ENCODE measurements around the gene KRTAP3-3. TPM values are rescaled to one million over a fixed set of nuclear protein-coding genes. Genes with fewer than 3 reads are reported as not detected.

KRTAP3-3 gene
- total and polyA plus RNA-seq, 2 experiments from 2014 or later = not detected

DNA sequence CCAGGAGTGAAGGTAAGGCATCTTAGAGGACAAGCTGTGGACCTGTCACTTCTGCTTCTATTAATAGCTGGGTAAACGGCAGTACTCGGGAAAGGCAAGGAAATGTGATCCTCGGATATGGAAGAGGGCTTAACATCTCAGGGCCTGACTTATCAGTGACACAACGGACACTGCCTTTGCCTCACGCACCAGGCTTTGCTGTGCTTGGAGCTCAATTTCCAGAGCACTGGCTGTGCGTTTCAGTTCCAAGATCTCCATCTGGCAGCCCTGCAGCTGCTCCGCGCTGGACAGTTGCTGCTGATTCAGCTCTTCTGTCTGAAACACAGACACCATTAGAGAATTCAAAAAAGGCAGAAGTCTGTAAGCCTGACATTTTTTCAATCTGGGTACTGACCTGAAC lies 13.4 kb downstream of the KRTAP3-3 start:
- H2AFZ ChIP-seq = peak overlapping the region; percentile 8
- no peak overlapping the region for H3K4me3 ChIP-seq
- H3K36me3 ChIP-seq (replicated peaks; ENCODE audit: insufficient read depth, low read depth) = no peaks in the 10 kb centered on the region
- H4K20me1 ChIP-seq (ENCODE audit: insufficient read depth, poor library complexity, severe bottlenecking) = no peaks in the 10 kb centered on the region
- H3K9me3 ChIP-seq (ENCODE audit: low read depth) = no peaks in the 10 kb centered on the region
- TF ChIP-seq, protein P1, sequence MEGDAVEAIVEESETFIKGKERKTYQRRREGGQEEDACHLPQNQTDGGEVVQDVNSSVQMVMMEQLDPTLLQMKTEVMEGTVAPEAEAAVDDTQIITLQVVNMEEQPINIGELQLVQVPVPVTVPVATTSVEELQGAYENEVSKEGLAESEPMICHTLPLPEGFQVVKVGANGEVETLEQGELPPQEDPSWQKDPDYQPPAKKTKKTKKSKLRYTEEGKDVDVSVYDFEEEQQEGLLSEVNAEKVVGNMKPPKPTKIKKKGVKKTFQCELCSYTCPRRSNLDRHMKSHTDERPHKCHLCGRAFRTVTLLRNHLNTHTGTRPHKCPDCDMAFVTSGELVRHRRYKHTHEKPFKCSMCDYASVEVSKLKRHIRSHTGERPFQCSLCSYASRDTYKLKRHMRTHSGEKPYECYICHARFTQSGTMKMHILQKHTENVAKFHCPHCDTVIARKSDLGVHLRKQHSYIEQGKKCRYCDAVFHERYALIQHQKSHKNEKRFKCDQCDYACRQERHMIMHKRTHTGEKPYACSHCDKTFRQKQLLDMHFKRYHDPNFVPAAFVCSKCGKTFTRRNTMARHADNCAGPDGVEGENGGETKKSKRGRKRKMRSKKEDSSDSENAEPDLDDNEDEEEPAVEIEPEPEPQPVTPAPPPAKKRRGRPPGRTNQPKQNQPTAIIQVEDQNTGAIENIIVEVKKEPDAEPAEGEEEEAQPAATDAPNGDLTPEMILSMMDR (IDR thresholded peaks at IDR 0.05; ENCODE audit: poor library complexity) = no peak
- TF ChIP-seq EZH2phosphoT487 (IDR thresholded peaks at IDR 0.05; ENCODE audit: low read depth, severe bottlenecking, unreplicated experiment) (no peak), EZH2 (IDR thresholded peaks at IDR 0.05; ENCODE audit: borderline replicate concordance) (no peak)
- no peaks in the 10 kb centered on the region for H3K79me2 ChIP-seq
- H3K4me2 ChIP-seq = peak overlapping the region; percentile 47
- WGBS (ENCODE audit: low lambda C conversion rate, missing lambda C conversion rate) = 13% methylated on average over 8 of the region's 8 CpGs
- DNase-seq (ENCODE audit: low spot score) = peak; percentile 50
- H3K4me1 ChIP-seq (ENCODE audit: insufficient read depth) = peaks cover 6% of the 10 kb centered on the region
- no peak overlapping the region for H3K27ac ChIP-seq
- H3K9me2 ChIP-seq (replicated peaks; ENCODE audit: insufficient read depth) = no peaks in the 10 kb centered on the region
- no peaks in the 10 kb centered on the region for H3K27me3 ChIP-seq

GRCh38 chr17:40980117-40980516 lies 13.8 kb downstream of the KRTAP3-3 start:
- Histone ChIP-seq H3K27me3 (no peaks in the 10 kb centered on the region), H3K27ac (no peak overlapping the region), H3K36me3 (replicated peaks; ENCODE audit: insufficient read depth, low read depth) (no peaks in the 10 kb centered on the region), H3K9me3 (ENCODE audit: low read depth) (no peaks in the 10 kb centered on the region), H3K79me2 (no peaks in the 10 kb centered on the region), H3K4me3 (no peak overlapping the region), H3K9me2 (replicated peaks; ENCODE audit: insufficient read depth) (no peaks in the 10 kb centered on the region), H3K4me1 (ENCODE audit: insufficient read depth) (peaks cover 6% of the 10 kb centered on the region), H3K4me2 (peak overlapping the region; percentile 47), H4K20me1 (ENCODE audit: insufficient read depth, poor library complexity, severe bottlenecking) (no peaks in the 10 kb centered on the region), H2AFZ (no peak overlapping the region)
- no peak for TF ChIP-seq EZH2phosphoT487 (IDR thresholded peaks at IDR 0.05; ENCODE audit: low read depth, severe bottlenecking, unreplicated experiment)
- TF ChIP-seq, protein P1 (IDR thresholded peaks at IDR 0.05; ENCODE audit: poor library complexity) = no peak
- TF ChIP-seq EZH2 (IDR thresholded peaks at IDR 0.05; ENCODE audit: borderline replicate concordance) = no peak
- WGBS (ENCODE audit: low lambda C conversion rate, missing lambda C conversion rate) = 69% methylated on average over 3 of the region's 3 CpGs
- DNase-seq (ENCODE audit: low spot score) = no peak

DNA sequence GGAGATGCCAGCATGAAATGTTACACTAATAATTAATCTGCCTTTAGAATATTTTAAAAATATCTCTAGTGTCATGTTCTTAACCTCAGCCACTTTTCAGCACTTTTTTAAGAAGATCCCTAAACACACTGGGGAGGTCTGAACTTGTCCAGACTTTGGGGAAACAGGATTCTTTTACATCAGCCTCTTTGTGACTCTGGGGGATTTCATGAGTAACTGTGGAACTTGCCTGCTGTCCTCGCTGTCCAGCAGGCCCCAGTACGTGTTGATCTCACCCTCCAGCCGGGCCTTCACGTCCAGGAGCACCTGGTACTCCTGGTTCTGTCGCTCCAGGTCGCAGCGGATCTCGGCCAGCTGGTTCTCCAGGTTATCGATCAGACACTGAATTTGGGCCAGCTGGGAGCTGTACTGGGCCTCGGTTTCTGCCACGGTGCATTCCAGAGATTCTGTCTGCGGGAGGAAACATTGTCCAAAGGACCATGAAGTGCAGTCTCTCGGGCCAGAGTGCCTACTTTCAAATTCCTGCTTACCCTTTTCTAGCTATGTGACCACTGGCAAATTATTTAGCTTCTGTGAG lies 15.3 kb downstream of the KRTAP3-3 start:
- H3K36me3 ChIP-seq (replicated peaks; ENCODE audit: insufficient read depth, low read depth) = no peaks in the 10 kb centered on the region
- no peak overlapping the region for H3K4me3 ChIP-seq
- H3K27ac ChIP-seq = no peak overlapping the region
- H3K79me2 ChIP-seq = no peaks in the 10 kb centered on the region
- no peak overlapping the region for H2AFZ ChIP-seq
- TF ChIP-seq EZH2phosphoT487 (IDR thresholded peaks at IDR 0.05; ENCODE audit: low read depth, severe bottlenecking, unreplicated experiment) (no peak), EZH2 (IDR thresholded peaks at IDR 0.05; ENCODE audit: borderline replicate concordance) (no peak)
- TF ChIP-seq, protein P1 (IDR thresholded peaks at IDR 0.05; ENCODE audit: poor library complexity) = no peak
- no peak for DNase-seq (ENCODE audit: low spot score)
- no peaks in the 10 kb centered on the region for H3K9me2 ChIP-seq (replicated peaks; ENCODE audit: insufficient read depth)
- no peak overlapping the region for H3K4me2 ChIP-seq
- WGBS (ENCODE audit: low lambda C conversion rate, missing lambda C conversion rate) = 84% methylated on average over 13 of the region's 13 CpGs
- H3K4me1 ChIP-seq (ENCODE audit: insufficient read depth) = peaks cover 6% of the 10 kb centered on the region
- no peaks in the 10 kb centered on the region for H3K27me3 ChIP-seq
- H3K9me3 ChIP-seq (ENCODE audit: low read depth) = no peaks in the 10 kb centered on the region
- no peaks in the 10 kb centered on the region for H4K20me1 ChIP-seq (ENCODE audit: insufficient read depth, poor library complexity, severe bottlenecking)
